Measurements from ENCODE around the gene TTC7B.

- TF ChIP-seq EZH2phosphoT487 (IDR thresholded peaks at IDR 0.05; ENCODE audit: insufficient read depth, low read depth): no peak
- TF ChIP-seq EZH2 (IDR thresholded peaks at IDR 0.05; ENCODE audit: insufficient read depth, poor library complexity, severe bottlenecking): no peak
These were observed 38.3 kb downstream of the TTC7B start for GRCh38 chr14:90777830-90778485.
